OCI-LY7 (cell line): ENCODE data around the gene DOCK4. TPM values are rescaled to one million over a fixed set of nuclear protein-coding genes. Genes with fewer than 3 reads are reported as not detected.

ENCODE experiments used
- BruUV-seq: library from RNA; stranded (reverse); fragments of 400-500 nt; replicated peaks from 2 replicates; lab custom pipeline; 2021; lab: Mats Ljungman, UMichigan
- CTCF ChIA-PET: fragments of 300-600 bp; sonication (Branson Sonifier 250); formaldehyde crosslinking; loops from one replicate; lab custom pipeline; 2022; ENCODE audit warnings: antibody characterized with exemption; ENCODE audit not compliant: unreplicated experiment; lab: Charles Lee
- POLR2A ChIA-PET: fragments of 300-600 bp; sonication (Branson Sonifier 250); formaldehyde crosslinking; loops from one replicate; lab custom pipeline; 2022; ENCODE audit warnings: antibody characterized with exemption; lab: Charles Lee
- DNase-seq: peaks from one replicate; pipeline ENCODE4 v3.0.0-alpha.2; 2015; ENCODE audit warnings: low spot score
- H2AFZ ChIP-seq: fragments of 200-600 bp; sonication (generic), shearing (Covaris generic); 2 replicates; pipeline ENCODE4 v1.6.1; 2014; ENCODE audit warnings: mild to moderate bottlenecking, antibody characterized with exemption, low read length, moderate library complexity
- H3K27ac ChIP-seq: fragments of 200-600 bp; sonication (generic); 2 replicates; pipeline ENCODE4 v1.5.1; 2014; ENCODE audit warnings: mixed run types, low read depth, mild to moderate bottlenecking, moderate library complexity, low read length, inconsistent platforms; ENCODE audit not compliant: poor library complexity, severe bottlenecking
- H3K36me3 ChIP-seq: fragments of 200-600 bp; sonication (generic); 2 replicates; pipeline ENCODE4 v1.6.1; 2014; ENCODE audit warnings: mild to moderate bottlenecking, antibody characterized with exemption, low read length, moderate library complexity, mixed read lengths; ENCODE audit not compliant: insufficient read depth
- H3K4me1 ChIP-seq: fragments of 200-600 bp; sonication (generic); 2 replicates; pipeline ENCODE4 v1.5.1; 2014; ENCODE audit warnings: mild to moderate bottlenecking, low read length; ENCODE audit not compliant: insufficient read depth, poor library complexity, severe bottlenecking
- H3K4me2 ChIP-seq: fragments of 200-600 bp; sonication (generic); 2 replicates; pipeline ENCODE4 v1.6.1; 2014; ENCODE audit warnings: mild to moderate bottlenecking, low read length
- H3K4me3 ChIP-seq: fragments of 200-600 bp; sonication (generic); 2 replicates; pipeline ENCODE4 v1.5.1; 2014; ENCODE audit warnings: mild to moderate bottlenecking, low read depth, low read length; ENCODE audit not compliant: poor library complexity, severe bottlenecking
- H3K79me2 ChIP-seq: fragments of 200-600 bp; sonication (generic); 2 replicates; pipeline ENCODE4 v1.6.1; 2016; ENCODE audit warnings: low read depth, mild to moderate bottlenecking, low read length, moderate library complexity, mixed read lengths; ENCODE audit not compliant: insufficient read depth
- H3K9me2 ChIP-seq: fragments of 200-600 bp; sonication (generic); 2 replicates; pipeline ENCODE4 v1.6.1; 2016; ENCODE audit warnings: mild to moderate bottlenecking, low read length, mixed read lengths; ENCODE audit not compliant: insufficient read depth
- H3K9me3 ChIP-seq: fragments of 200-600 bp; sonication (generic); 2 replicates; pipeline ENCODE4 v1.6.1; 2014; ENCODE audit warnings: mild to moderate bottlenecking, mixed run types, low read length, mixed read lengths
- H4K20me1 ChIP-seq: fragments of 200-600 bp; sonication (generic); 2 replicates; pipeline ENCODE4 v1.6.1; 2014; ENCODE audit warnings: mild to moderate bottlenecking, antibody characterized with exemption, low read length, moderate library complexity, mixed read lengths; ENCODE audit not compliant: insufficient read depth
- EZH2phosphoT487 ChIP-seq: fragments of 200-600 bp; sonication (generic); IDR thresholded peaks from 2 replicates; pipeline ENCODE4 v1.6.1; 2018; ENCODE audit warnings: low read depth, borderline replicate concordance, mild to moderate bottlenecking, mixed run types, antibody characterized with exemption, low read length, moderate library complexity, mixed read lengths
- intact Hi-C: fragments of 100-400 bp; cut with micrococcal nuclease; formaldehyde crosslinking; loops from one replicate; pipeline ENCODE4 v1.10.0; 2022; ENCODE audit not compliant: unreplicated experiment
- total RNA-seq, 2 experiments: library from RNA; depleted of rRNA in 1 of 2; stranded (reverse); fragments of >200 nt in 1 of 2; shearing (Covaris generic) in 1 of 2; gene quantifications; 2 replicates each; pipeline ENCODE4 v1.2.3, GENCODE V29; 2014 to 2022
- TF ChIP-seq, protein P1 (sequence below): fragments of 200-600 bp; sonication (generic); conservative IDR thresholded peaks from 2 replicates; pipeline ENCODE4 v1.5.1; 2014; ENCODE audit warnings: mild to moderate bottlenecking, antibody characterized with exemption, low read length, moderate library complexity, mixed read lengths

Gene DOCK4
- total RNA-seq, 2 experiments from 2014 or later, result 0.91 to 4.9 TPM

DNA sequence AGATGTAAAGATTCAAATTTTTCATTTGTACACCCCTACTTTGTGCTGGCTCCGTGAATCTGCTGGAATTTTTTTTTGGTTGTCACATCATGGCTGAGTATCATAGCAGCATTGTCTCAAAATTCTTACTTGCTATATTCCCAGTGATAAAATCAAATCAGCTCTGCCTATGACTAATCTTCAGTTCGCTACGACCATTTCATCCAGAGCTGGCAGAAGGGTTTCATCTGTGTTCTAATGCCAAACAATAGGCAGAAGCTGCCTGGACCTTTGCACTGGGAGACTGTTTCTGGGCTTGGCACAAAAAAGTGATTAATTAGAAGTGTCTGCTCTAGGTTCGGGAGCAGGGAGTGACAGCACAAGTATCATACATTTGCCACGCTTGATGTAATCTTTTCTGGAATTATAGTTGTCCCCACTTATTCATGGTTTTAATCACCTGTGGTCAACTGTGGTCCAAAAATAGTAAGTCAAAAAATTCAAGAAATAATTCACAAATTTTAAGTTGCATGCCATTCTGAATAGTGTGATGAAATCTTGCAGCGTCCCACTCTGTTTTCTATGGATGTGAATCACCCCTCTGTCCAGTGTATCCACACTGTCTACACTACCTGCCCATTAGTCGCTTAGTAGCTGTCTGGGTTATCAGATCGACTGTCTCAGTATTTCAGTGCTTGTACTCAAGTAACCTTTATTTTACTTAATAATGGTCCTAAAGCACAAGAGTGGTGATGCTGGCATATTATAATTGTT lies 523.4 kb downstream of the DOCK4 start:
- no peak overlapping the region for H2AFZ ChIP-seq
- H4K20me1 ChIP-seq, result no peaks in the 10 kb centered on the region
- no peaks in the 10 kb centered on the region for H3K9me3 ChIP-seq
- no peak for DNase-seq
- POLR2A ChIA-PET, result no interaction called here
- H3K36me3 ChIP-seq, result no peaks in the 10 kb centered on the region
- BruUV-seq, result no TSS peak
- no peak for TF ChIP-seq EZH2phosphoT487
- TF ChIP-seq, protein P1, sequence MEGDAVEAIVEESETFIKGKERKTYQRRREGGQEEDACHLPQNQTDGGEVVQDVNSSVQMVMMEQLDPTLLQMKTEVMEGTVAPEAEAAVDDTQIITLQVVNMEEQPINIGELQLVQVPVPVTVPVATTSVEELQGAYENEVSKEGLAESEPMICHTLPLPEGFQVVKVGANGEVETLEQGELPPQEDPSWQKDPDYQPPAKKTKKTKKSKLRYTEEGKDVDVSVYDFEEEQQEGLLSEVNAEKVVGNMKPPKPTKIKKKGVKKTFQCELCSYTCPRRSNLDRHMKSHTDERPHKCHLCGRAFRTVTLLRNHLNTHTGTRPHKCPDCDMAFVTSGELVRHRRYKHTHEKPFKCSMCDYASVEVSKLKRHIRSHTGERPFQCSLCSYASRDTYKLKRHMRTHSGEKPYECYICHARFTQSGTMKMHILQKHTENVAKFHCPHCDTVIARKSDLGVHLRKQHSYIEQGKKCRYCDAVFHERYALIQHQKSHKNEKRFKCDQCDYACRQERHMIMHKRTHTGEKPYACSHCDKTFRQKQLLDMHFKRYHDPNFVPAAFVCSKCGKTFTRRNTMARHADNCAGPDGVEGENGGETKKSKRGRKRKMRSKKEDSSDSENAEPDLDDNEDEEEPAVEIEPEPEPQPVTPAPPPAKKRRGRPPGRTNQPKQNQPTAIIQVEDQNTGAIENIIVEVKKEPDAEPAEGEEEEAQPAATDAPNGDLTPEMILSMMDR, result no peak
- no peaks in the 10 kb centered on the region for H3K9me2 ChIP-seq
- no peak overlapping the region for H3K4me3 ChIP-seq
- intact Hi-C loops, result no loop called here
- CTCF ChIA-PET, result no interaction called here
- H3K27ac ChIP-seq, result no peak overlapping the region
- no peaks in the 10 kb centered on the region for H3K4me1 ChIP-seq
- no peak overlapping the region for H3K4me2 ChIP-seq
- H3K79me2 ChIP-seq, result no peaks in the 10 kb centered on the region

DNA sequence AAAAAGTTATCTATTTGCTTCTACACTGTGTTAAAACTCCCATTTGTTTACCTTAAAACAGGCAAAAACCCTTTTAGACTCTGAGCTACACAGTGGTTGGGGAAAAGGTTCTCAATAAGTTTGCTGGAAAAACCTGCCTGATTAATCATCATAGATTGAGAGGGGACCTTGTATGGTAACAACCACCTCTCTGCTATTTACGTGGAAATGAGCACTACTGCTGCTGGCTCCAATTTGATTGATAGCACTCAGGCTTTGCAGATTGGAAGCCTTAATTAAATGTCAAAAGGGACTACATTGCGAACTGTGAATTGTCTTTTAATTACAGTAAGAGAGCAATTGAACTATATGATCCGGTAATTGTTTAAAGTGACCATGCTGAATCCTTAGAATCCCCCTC lies 525.0 kb downstream of the DOCK4 start:
- POLR2A ChIA-PET, result no interaction called here
- H3K79me2 ChIP-seq, result no peaks in the 10 kb centered on the region
- H3K36me3 ChIP-seq, result no peaks in the 10 kb centered on the region
- DNase-seq, result no peak
- no peak overlapping the region for H3K4me2 ChIP-seq
- CTCF ChIA-PET, result no interaction called here
- H4K20me1 ChIP-seq, result no peaks in the 10 kb centered on the region
- H3K4me1 ChIP-seq, result no peaks in the 10 kb centered on the region
- intact Hi-C loops, result no loop called here
- BruUV-seq, result no TSS peak
- no peak overlapping the region for H3K4me3 ChIP-seq
- TF ChIP-seq EZH2phosphoT487, result no peak
- TF ChIP-seq, protein P1, result no peak
- no peak overlapping the region for H3K27ac ChIP-seq
- H2AFZ ChIP-seq, result no peak overlapping the region
- H3K9me2 ChIP-seq, result no peaks in the 10 kb centered on the region
- H3K9me3 ChIP-seq, result no peaks in the 10 kb centered on the region

DNA sequence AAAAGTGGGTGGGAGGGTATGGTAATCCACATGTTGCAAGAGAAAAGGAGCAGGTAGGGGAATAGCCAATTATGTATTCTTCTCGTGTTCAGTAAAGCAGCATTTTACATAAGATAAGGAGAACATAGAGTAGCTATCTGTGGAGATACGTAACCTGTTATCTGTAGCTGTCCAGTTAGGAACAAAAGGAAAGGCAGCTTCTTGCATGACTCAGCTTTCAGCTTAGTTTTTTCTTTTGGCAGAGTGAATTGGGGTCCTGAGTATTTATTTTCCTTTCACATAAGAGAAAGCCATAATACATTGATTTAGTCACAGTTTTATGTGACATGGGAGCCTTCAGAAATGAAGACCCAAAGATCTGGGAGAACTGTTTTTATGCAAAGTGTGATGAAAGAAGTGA lies 527.2 kb downstream of the DOCK4 start:
- TF ChIP-seq, protein P1, result no peak
- TF ChIP-seq EZH2phosphoT487, result no peak
- Histone ChIP-seq H2AFZ (no peak overlapping the region), H4K20me1 (no peaks in the 10 kb centered on the region), H3K4me1 (no peaks in the 10 kb centered on the region), H3K36me3 (no peaks in the 10 kb centered on the region), H3K9me3 (no peaks in the 10 kb centered on the region), H3K79me2 (no peaks in the 10 kb centered on the region), H3K4me2 (no peak overlapping the region), H3K4me3 (no peak overlapping the region), H3K9me2 (no peaks in the 10 kb centered on the region), H3K27ac (no peak overlapping the region)
- CTCF ChIA-PET, result no interaction called here
- DNase-seq, result no peak
- no TSS peak for BruUV-seq
- POLR2A ChIA-PET, result interaction anchor here (0.6 kb wide), 1 partner anchor 120 kb away, joined by 3 read pairs; no protein-coding TSS in a partner anchor
- intact Hi-C loops, result no loop called here
